SH-SY5Y (cell line): ENCODE measurements around the gene LNPK.

Source experiments
- GATA2 ChIP-seq: IDR thresholded peaks from 2 replicates; pipeline ENCODE4 v1.6.1; 2011; ENCODE audit warnings: mild to moderate bottlenecking, low read depth, low read length
- GATA3 ChIP-seq: IDR thresholded peaks from 2 replicates; pipeline ENCODE4 v1.6.1; 2011; ENCODE audit warnings: low read depth, mild to moderate bottlenecking, low read length, moderate library complexity

GRCh38 chr2:175966839-175967238, 35.2 kb downstream of the LNPK start:
- TF ChIP-seq GATA2 (no peak), GATA3 (no peak)
